Glutamatergic neuron (in vitro differentiated cells): ENCODE measurements around the gene CRB1. TPM values are rescaled to one million over a fixed set of nuclear protein-coding genes. Genes with fewer than 3 reads are reported as not detected.
"Not testable (repeated sequence)": the region's sequence is repeated elsewhere in the genome, so short reads cannot be mapped to it uniquely, and the experiment has no call there.

Source experiments
- DNase-seq: peaks from one replicate; pipeline ENCODE4 v3.0.0; 2022
- H3K27ac Mint-ChIP-seq: one replicate; pipeline ENCODE4 v1.8.0; 2020; ENCODE audit warnings: mild to moderate bottlenecking, mixed read lengths, inconsistent platforms; ENCODE audit not compliant: unreplicated experiment
- H3K27me3 Mint-ChIP-seq: one replicate; pipeline ENCODE4 v1.8.0; 2020; ENCODE audit warnings: mild to moderate bottlenecking, moderate library complexity, mixed read lengths, inconsistent platforms; ENCODE audit not compliant: unreplicated experiment
- H3K36me3 Mint-ChIP-seq: one replicate; pipeline ENCODE4 v1.8.0; 2020; ENCODE audit warnings: mild to moderate bottlenecking, mixed read lengths, inconsistent platforms; ENCODE audit not compliant: unreplicated experiment
- H3K4me1 Mint-ChIP-seq: one replicate; pipeline ENCODE4 v1.8.0; 2020; ENCODE audit warnings: mild to moderate bottlenecking, low read depth, mixed read lengths, inconsistent platforms; ENCODE audit not compliant: unreplicated experiment
- H3K4me3 Mint-ChIP-seq: one replicate; pipeline ENCODE4 v1.8.0; 2020; ENCODE audit warnings: mild to moderate bottlenecking, mixed read lengths, inconsistent platforms; ENCODE audit not compliant: unreplicated experiment
- H3K9me3 Mint-ChIP-seq: one replicate; pipeline ENCODE4 v1.8.0; 2020; ENCODE audit warnings: mild to moderate bottlenecking, moderate library complexity, mixed read lengths, inconsistent platforms; ENCODE audit not compliant: unreplicated experiment
- total RNA-seq: library from RNA; stranded (reverse); fragmentation: NEBNext Ultra II Directional; extraction: Animal tissue kit (Norgen Biotek cat#: 25700); gene quantifications from one replicate; pipeline ENCODE4 v1.2.1, GENCODE V29; 2021; ENCODE audit not compliant: unreplicated experiment
- TF ChIP-seq, protein P1 (sequence below): fragments of 200-600 bp; sonication (generic); IDR thresholded peaks from one replicate; pipeline ENCODE4 v1.5.0; 2021; ENCODE audit not compliant: partially characterized antibody, unreplicated experiment

The CRB1 gene
- total RNA-seq, 1 donor from 2014 or later: 7.3 TPM

DNA sequence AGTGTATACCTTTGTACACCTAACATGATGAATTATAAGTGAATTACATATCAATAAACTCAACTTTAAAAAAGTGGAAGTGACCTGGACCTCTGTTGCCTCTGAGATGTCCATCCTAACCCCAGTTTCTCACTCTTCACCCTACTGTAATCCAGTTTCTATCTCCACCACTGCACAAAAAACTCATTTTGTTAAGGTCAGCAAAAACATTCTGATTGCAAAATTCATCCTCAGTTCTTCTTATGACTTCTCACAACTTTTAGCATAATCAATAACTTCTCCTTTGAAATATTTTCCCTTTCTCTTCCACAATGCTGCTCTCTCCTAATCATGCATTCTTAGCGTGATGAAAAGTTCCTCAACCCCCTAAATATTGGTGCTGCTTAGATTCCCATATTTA is 129.8 kb downstream of the CRB1 start:
- H3K27me3 Mint-ChIP-seq: no peaks in the 10 kb centered on the region
- no peak for DNase-seq
- TF ChIP-seq, protein P1, sequence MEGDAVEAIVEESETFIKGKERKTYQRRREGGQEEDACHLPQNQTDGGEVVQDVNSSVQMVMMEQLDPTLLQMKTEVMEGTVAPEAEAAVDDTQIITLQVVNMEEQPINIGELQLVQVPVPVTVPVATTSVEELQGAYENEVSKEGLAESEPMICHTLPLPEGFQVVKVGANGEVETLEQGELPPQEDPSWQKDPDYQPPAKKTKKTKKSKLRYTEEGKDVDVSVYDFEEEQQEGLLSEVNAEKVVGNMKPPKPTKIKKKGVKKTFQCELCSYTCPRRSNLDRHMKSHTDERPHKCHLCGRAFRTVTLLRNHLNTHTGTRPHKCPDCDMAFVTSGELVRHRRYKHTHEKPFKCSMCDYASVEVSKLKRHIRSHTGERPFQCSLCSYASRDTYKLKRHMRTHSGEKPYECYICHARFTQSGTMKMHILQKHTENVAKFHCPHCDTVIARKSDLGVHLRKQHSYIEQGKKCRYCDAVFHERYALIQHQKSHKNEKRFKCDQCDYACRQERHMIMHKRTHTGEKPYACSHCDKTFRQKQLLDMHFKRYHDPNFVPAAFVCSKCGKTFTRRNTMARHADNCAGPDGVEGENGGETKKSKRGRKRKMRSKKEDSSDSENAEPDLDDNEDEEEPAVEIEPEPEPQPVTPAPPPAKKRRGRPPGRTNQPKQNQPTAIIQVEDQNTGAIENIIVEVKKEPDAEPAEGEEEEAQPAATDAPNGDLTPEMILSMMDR: no peak
- H3K9me3 Mint-ChIP-seq: no peaks in the 10 kb centered on the region
- H3K36me3 Mint-ChIP-seq: no peaks in the 10 kb centered on the region
- H3K4me3 Mint-ChIP-seq: no peak overlapping the region
- H3K4me1 Mint-ChIP-seq: no peaks in the 10 kb centered on the region
- no peak overlapping the region for H3K27ac Mint-ChIP-seq

GRCh38 chr1:197399755-197400521 is 131.9 kb downstream of the CRB1 start:
- no peaks in the 10 kb centered on the region for H3K4me1 Mint-ChIP-seq
- no peak overlapping the region for H3K27ac Mint-ChIP-seq
- TF ChIP-seq, protein P1: peak; percentile 69
- no peak overlapping the region for H3K4me3 Mint-ChIP-seq
- no peaks in the 10 kb centered on the region for H3K36me3 Mint-ChIP-seq
- no peaks in the 10 kb centered on the region for H3K9me3 Mint-ChIP-seq
- no peak for DNase-seq
- no peaks in the 10 kb centered on the region for H3K27me3 Mint-ChIP-seq

- no peak overlapping the region for H3K4me3 Mint-ChIP-seq
- H3K9me3 Mint-ChIP-seq: no peaks in the 10 kb centered on the region
- H3K27ac Mint-ChIP-seq: no peak overlapping the region
- TF ChIP-seq, protein P1: no peak
- H3K4me1 Mint-ChIP-seq: no peaks in the 10 kb centered on the region
- H3K36me3 Mint-ChIP-seq: no peaks in the 10 kb centered on the region
- no peak for DNase-seq
- H3K27me3 Mint-ChIP-seq: no peaks in the 10 kb centered on the region
Measured at GRCh38 chr1:197400522-197400902, 132.5 kb downstream of the CRB1 start.

GRCh38 chr1:197402189-197402588 is 134.1 kb downstream of the CRB1 start:
- no peaks in the 10 kb centered on the region for H3K9me3 Mint-ChIP-seq

DNA sequence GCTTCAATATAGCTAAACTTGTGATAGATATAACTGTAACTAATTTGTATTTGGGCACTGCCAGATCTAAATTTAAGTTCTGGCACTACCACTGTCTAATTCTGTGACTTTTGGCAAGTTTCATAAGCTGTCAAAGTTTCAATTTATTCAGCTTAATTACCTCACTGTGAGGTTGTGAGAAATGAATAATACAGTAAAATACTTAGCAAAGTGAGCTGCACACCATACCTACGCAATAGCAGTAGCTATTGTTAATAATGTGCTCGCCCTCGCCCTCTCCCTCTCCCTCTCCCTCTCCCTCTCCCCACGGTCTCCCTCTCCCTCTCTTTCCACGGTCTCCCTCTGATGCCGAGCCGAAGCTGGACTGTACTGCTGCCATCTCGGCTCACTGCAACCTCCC is 136.7 kb downstream of the CRB1 start:
- H3K27ac Mint-ChIP-seq, H3K9me3 Mint-ChIP-seq, H3K36me3 Mint-ChIP-seq, H3K4me3 Mint-ChIP-seq, H3K27me3 Mint-ChIP-seq, H3K4me1 Mint-ChIP-seq, DNase-seq: not testable (repeated sequence)

More at GRCh38 chr1:197402189-197402588, 134.1 kb downstream of the CRB1 start:
- Mint-ChIP-seq H3K4me3 (no peak overlapping the region), H3K27ac (no peak overlapping the region), H3K27me3 (no peaks in the 10 kb centered on the region), H3K36me3 (no peaks in the 10 kb centered on the region), H3K4me1 (no peaks in the 10 kb centered on the region)
- TF ChIP-seq, protein P1: no peak
- DNase-seq: no peak

DNA sequence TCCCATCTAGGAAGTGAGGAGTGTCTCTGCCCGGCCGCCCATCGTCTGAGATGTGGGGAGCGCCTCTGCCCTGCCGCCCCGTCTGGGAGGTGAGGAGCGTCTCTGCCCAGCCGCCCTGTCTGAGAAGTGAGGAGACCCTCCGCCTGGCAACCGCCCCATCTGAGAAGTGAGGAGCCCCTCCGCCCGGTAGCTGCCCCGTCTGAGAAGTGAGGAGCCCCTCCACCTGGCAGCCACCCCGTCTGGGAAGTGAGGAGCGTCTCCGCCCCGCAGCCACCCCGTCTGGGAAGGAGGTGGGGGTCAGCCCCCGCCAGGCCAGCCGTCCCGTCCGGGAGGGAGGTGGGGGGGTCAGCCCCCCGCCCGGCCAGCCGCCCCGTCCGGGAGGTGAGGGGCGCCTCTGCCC is 137.6 kb downstream of the CRB1 start:
- not testable (repeated sequence) for H3K27me3 Mint-ChIP-seq, H3K4me3 Mint-ChIP-seq, H3K27ac Mint-ChIP-seq, H3K4me1 Mint-ChIP-seq, DNase-seq, H3K9me3 Mint-ChIP-seq, H3K36me3 Mint-ChIP-seq
